Neuronal stem cell (in vitro differentiated cells): ENCODE measurements around the gene WDSUB1.

ENCODE experiments used
- DNase-seq: peaks from one replicate; pipeline ENCODE4 v3.0.0-alpha.2; 2013; ENCODE audit warnings: low spot score
- H2AFZ ChIP-seq: one replicate; pipeline ENCODE4 v1.6.1; 2013; ENCODE audit warnings: mild to moderate bottlenecking, low read length, inconsistent platforms
- H2AK5ac ChIP-seq: 2 replicates; pipeline ENCODE4 v1.6.1; 2013; ENCODE audit warnings: low read depth, mild to moderate bottlenecking, inconsistent platforms, low read length, moderate library complexity, mixed read lengths
- H2BK120ac ChIP-seq: 2 replicates; pipeline ENCODE4 v1.6.1; 2013; ENCODE audit warnings: low read depth, mild to moderate bottlenecking, inconsistent platforms, low read length, moderate library complexity, mixed read lengths
- H2BK12ac ChIP-seq: one replicate; pipeline ENCODE4 v1.6.1; 2013; ENCODE audit warnings: low read length, inconsistent platforms
- H2BK15ac ChIP-seq: 2 replicates; pipeline ENCODE4 v1.6.1; 2013; ENCODE audit warnings: mild to moderate bottlenecking, low read length, inconsistent platforms, mixed read lengths
- H2BK5ac ChIP-seq: one replicate; pipeline ENCODE4 v1.6.1; 2013; ENCODE audit warnings: inconsistent platforms, mild to moderate bottlenecking, low read length, moderate library complexity
- H3K14ac ChIP-seq: one replicate; pipeline ENCODE4 v1.6.1; 2013; ENCODE audit warnings: low read length, inconsistent platforms
- H3K18ac ChIP-seq: 2 replicates; pipeline ENCODE4 v1.6.1; 2013; ENCODE audit warnings: low read length, inconsistent platforms
- H3K23ac ChIP-seq: 2 replicates; pipeline ENCODE4 v1.6.1; 2013; ENCODE audit warnings: low read depth, mild to moderate bottlenecking, mixed read lengths, low read length, inconsistent platforms; ENCODE audit not compliant: poor library complexity
- H3K27ac ChIP-seq: replicated peaks from 3 replicates; pipeline ENCODE4 v1.5.1; 2013; ENCODE audit warnings: low read length, inconsistent platforms
- H3K27me3 ChIP-seq, 3 experiments: 2 replicates each; pipeline ENCODE4 v1.6.1; 2013; ENCODE audit warnings: low read length in 3 of 3, mild to moderate bottlenecking in 2 of 3, inconsistent platforms in 1 of 3, low read depth in 1 of 3, mixed read lengths in 1 of 3, moderate library complexity in 1 of 3; ENCODE audit not compliant: control insufficient read depth in 3 of 3, insufficient read depth in 3 of 3
- H3K36me3 ChIP-seq, 2 donors: replicated peaks in 1 of 2; 2 replicates each; pipeline ENCODE4 v1.6.1; 2013; ENCODE audit warnings: low read length in 2 of 2; ENCODE audit not compliant: control insufficient read depth in 2 of 2, insufficient read depth in 2 of 2
- H3K4ac ChIP-seq: 2 replicates; pipeline ENCODE4 v1.6.1; 2013; ENCODE audit warnings: inconsistent platforms, mild to moderate bottlenecking, low read length, moderate library complexity
- H3K4me1 ChIP-seq, 2 donors: 1 replicate in 1 of 2; 2 replicates in 1 of 2; pipeline ENCODE4 v1.6.1; 2013; ENCODE audit warnings: low read length in 2 of 2, low read depth in 1 of 2; ENCODE audit not compliant: control insufficient read depth in 2 of 2, insufficient read depth in 1 of 2
- H3K4me2 ChIP-seq: one replicate; pipeline ENCODE4 v1.6.1; 2013; ENCODE audit warnings: mild to moderate bottlenecking, low read length, inconsistent platforms; ENCODE audit not compliant: insufficient read depth, poor library complexity, severe bottlenecking
- H3K4me3 ChIP-seq, 2 donors: 2 replicates each; pipeline ENCODE4 v1.5.1; 2013; ENCODE audit warnings: low read length in 2 of 2, mild to moderate bottlenecking in 2 of 2, inconsistent platforms in 1 of 2, moderate library complexity in 1 of 2
- H3K79me1 ChIP-seq: one replicate; pipeline ENCODE4 v1.6.1; 2013; ENCODE audit warnings: low read depth, mild to moderate bottlenecking, inconsistent platforms, low read length, moderate library complexity
- H3K9ac ChIP-seq: one replicate; pipeline ENCODE4 v1.6.1; 2013; ENCODE audit warnings: mild to moderate bottlenecking, low read depth, low read length, inconsistent platforms; ENCODE audit not compliant: poor library complexity
- H3K9me3 ChIP-seq, 2 donors: replicated peaks in 1 of 2; 2 replicates each; pipeline versions ENCODE3 to v1.6.1; 2013; ENCODE audit warnings: low read length in 2 of 2, mild to moderate bottlenecking in 2 of 2, inconsistent platforms in 1 of 2, low read depth in 1 of 2, mixed read lengths in 1 of 2, moderate library complexity in 1 of 2; ENCODE audit not compliant: control insufficient read depth in 2 of 2, insufficient read depth in 1 of 2
- H4K8ac ChIP-seq: one replicate; pipeline ENCODE4 v1.6.1; 2013; ENCODE audit warnings: low read depth, mild to moderate bottlenecking, inconsistent platforms, low read length, moderate library complexity
- H4K91ac ChIP-seq: one replicate; pipeline ENCODE4 v1.6.1; 2013; ENCODE audit warnings: low read length, low read depth, mild to moderate bottlenecking, inconsistent platforms; ENCODE audit not compliant: poor library complexity
- WGBS, 2 donors: extraction: QIAGEN DNeasy Blood & Tissue Kit; methylation state at CpG; one replicate each; pipeline ENCODE4 v1.1.7; 2013; ENCODE audit warnings: missing lambda C conversion rate in 2 of 2, mixed read lengths in 1 of 2; ENCODE audit not compliant: insufficient read length in 2 of 2, insufficient replicate concordance in 1 of 2; ENCODE audit errors: extremely low coverage in 2 of 2; 5-methylcytosine and 5-hydroxymethylcytosine counted together

The WDSUB1 gene

DNA sequence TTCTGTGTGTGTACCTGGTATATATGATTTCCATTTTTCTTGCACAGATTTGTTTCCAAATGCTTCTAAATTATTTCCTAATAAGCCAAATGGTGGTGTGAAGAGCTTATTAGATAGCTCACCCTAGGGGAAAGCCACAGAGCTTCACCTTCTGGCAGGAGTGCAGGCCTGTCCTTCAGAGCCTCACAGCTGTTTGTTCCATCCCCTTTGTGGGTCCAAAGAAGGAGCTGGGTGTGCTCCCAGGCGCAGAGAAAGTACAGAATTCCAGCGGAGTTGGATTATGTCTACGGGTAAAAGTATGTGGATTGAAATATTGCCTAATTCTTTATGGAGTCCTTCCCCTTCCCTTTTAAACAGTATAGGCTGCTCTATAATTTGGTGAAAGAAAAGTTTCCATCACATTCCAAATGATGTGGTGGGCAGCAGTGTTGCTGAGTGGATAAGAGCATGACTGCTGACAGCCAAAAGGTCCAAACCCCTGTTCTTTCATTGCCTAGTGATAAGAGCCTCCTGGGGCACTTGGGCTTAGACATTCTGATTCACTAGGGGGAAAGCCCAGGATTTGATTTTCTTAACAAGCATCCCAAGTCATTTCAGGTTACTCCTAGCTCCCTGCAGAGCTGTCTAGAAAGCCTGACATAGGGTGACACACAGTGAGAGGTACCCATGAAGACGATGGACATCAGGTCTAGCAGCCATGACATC lies 86.6 kb downstream of the WDSUB1 start:
- H3K23ac ChIP-seq = no peak overlapping the region
- no peak overlapping the region for H3K9ac ChIP-seq
- no peak overlapping the region for H3K4me3 ChIP-seq
- H3K18ac ChIP-seq = no peak overlapping the region
- peaks cover 0 to 74% of the 10 kb centered on the region in 2 donors for H3K36me3 ChIP-seq
- no peak overlapping the region for H2BK5ac ChIP-seq
- no peak overlapping the region for H2AK5ac ChIP-seq
- H2BK15ac ChIP-seq = no peak overlapping the region
- no peak overlapping the region for H2BK120ac ChIP-seq
- H3K4ac ChIP-seq = no peak overlapping the region
- H2AFZ ChIP-seq = no peak overlapping the region
- H3K27me3 ChIP-seq = no peaks in the 10 kb centered on the region
- H3K14ac ChIP-seq = no peak overlapping the region
- no peaks in the 10 kb centered on the region for H3K79me1 ChIP-seq
- H4K91ac ChIP-seq = no peak overlapping the region
- H4K8ac ChIP-seq = no peak overlapping the region
- WGBS, 2 donors = no CpG with 5 or more reads among the region's 4 CpGs
- no peak overlapping the region for H3K27ac ChIP-seq
- H3K4me1 ChIP-seq = peaks cover 17 to 20% of the 10 kb centered on the region in 2 donors
- no peak overlapping the region for H3K4me2 ChIP-seq
- H2BK12ac ChIP-seq = no peak overlapping the region
- no peak for DNase-seq
- no peaks in the 10 kb centered on the region for H3K9me3 ChIP-seq

DNA sequence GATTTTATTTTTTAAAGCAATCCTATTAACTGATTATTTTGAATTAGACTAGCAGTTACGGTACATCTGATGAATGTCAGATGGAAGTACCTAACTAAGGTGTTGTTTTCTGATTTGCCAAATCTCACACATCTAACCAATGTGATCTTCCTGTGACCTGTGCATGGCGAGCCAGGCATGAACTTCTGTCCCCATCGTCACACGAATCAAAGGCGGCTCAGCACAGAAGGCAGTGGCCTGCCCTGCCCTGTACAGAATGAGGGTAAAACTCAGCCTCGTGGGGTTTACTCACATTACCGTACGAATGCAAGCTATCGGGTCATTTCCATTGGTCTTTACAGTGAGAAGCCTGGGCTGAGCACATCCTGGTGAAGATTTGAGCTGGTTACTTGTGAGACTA lies 87.3 kb downstream of the WDSUB1 start:
- no peaks in the 10 kb centered on the region for H3K27me3 ChIP-seq

DNA sequence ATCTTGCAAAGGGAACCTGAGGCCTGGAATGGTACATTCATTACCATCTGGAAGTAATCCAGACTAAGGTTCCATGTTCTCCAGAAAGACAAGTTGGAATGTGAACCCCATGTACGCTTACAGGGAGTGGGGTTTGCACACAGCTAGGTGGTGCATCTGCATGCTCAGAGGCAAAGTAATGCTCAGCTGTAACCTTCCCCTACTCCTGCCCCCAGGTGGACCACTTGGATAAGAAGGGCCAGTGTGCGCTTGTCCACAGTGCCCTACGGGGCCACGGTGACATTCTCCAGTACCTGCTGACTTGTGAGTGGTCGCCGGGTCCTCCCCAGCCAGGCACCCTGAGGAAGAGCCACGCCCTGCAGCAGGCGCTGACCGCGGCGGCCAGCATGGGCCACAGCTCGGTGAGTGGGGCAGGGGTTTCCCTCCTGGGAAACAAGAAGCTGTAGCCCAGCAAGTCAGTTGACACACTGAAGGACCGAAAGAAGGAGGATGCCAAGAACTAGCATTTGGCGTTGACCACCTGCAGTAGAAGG lies 90.0 kb downstream of the WDSUB1 start:
- DNase-seq = no peak
- no peaks in the 10 kb centered on the region for H3K27me3 ChIP-seq
- no peak overlapping the region for H3K4ac ChIP-seq
- no peak overlapping the region for H3K14ac ChIP-seq
- H4K91ac ChIP-seq = no peak overlapping the region
- H3K4me3 ChIP-seq = peak overlapping the region in 1 of 2 donors; percentile 18
- no peak overlapping the region for H2BK5ac ChIP-seq
- no peak overlapping the region for H2AK5ac ChIP-seq
- no peak overlapping the region for H2AFZ ChIP-seq
- no peak overlapping the region for H3K4me2 ChIP-seq
- no peak overlapping the region for H4K8ac ChIP-seq
- no CpG with 5 or more reads among the region's 14 CpGs for WGBS, 2 donors
- H2BK120ac ChIP-seq = no peak overlapping the region
- H3K79me1 ChIP-seq = no peaks in the 10 kb centered on the region
- H3K18ac ChIP-seq = peak overlapping the region; percentile 5
- H3K27ac ChIP-seq = no peak overlapping the region
- H3K4me1 ChIP-seq = peaks cover 9 to 11% of the 10 kb centered on the region in 2 donors
- no peak overlapping the region for H2BK15ac ChIP-seq
- no peaks in the 10 kb centered on the region for H3K9me3 ChIP-seq
- no peak overlapping the region for H3K9ac ChIP-seq
- H3K36me3 ChIP-seq = peaks cover 0 to 72% of the 10 kb centered on the region in 2 donors
- no peak overlapping the region for H2BK12ac ChIP-seq
- no peak overlapping the region for H3K23ac ChIP-seq

More for the DNA sequence above, 87.3 kb downstream of the WDSUB1 start:
- no CpG with 5 or more reads among the region's 9 CpGs for WGBS, 2 donors
- no peak overlapping the region for H3K9ac ChIP-seq
- H3K9me3 ChIP-seq = no peaks in the 10 kb centered on the region
- no peak overlapping the region for H2BK120ac ChIP-seq
- H3K27ac ChIP-seq = no peak overlapping the region
- H2AFZ ChIP-seq = no peak overlapping the region
- H2BK5ac ChIP-seq = no peak overlapping the region
- H3K4me3 ChIP-seq = no peak overlapping the region
- no peaks in the 10 kb centered on the region for H3K79me1 ChIP-seq
- H4K91ac ChIP-seq = no peak overlapping the region
- no peak overlapping the region for H3K23ac ChIP-seq
- no peak overlapping the region for H2AK5ac ChIP-seq
- DNase-seq = no peak
- H3K14ac ChIP-seq = no peak overlapping the region
- H2BK15ac ChIP-seq = no peak overlapping the region
- no peak overlapping the region for H3K4ac ChIP-seq
- peaks cover 15 to 17% of the 10 kb centered on the region in 2 donors for H3K4me1 ChIP-seq
- H2BK12ac ChIP-seq = no peak overlapping the region
- no peak overlapping the region for H4K8ac ChIP-seq
- no peak overlapping the region for H3K4me2 ChIP-seq
- H3K36me3 ChIP-seq = peaks cover 0 to 77% of the 10 kb centered on the region in 2 donors
- no peak overlapping the region for H3K18ac ChIP-seq

DNA sequence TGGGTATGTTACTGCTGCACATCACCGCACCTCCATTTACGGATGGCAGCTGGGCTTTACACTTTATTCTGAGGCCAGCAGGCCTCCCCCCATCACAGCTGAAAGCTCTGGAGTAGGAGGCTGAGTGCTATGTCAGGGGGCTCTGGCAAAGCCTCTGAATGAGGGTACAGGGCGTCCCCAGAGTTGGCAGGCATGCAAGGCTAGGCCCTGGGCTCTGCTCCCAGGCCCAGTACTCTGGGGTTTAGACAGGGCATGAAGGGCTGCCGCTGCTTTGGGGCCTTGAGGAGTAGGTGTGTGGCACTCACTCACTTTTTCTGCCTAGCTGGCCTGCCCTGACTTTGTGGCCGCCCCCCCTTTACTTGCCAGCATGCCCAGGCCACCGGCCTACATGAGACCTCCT lies 90.8 kb downstream of the WDSUB1 start:
- no peak overlapping the region for H2AK5ac ChIP-seq
- H2AFZ ChIP-seq = no peak overlapping the region
- peak overlapping the region; percentile 4 for H3K18ac ChIP-seq
- no peak overlapping the region for H3K4me2 ChIP-seq
- H2BK12ac ChIP-seq = no peak overlapping the region
- H3K27me3 ChIP-seq = no peaks in the 10 kb centered on the region
- H3K36me3 ChIP-seq = peaks cover 0 to 72% of the 10 kb centered on the region in 2 donors
- H3K9ac ChIP-seq = no peak overlapping the region
- DNase-seq = no peak
- H3K4ac ChIP-seq = no peak overlapping the region
- H2BK120ac ChIP-seq = no peak overlapping the region
- peaks cover 3 to 6% of the 10 kb centered on the region in 2 donors for H3K4me1 ChIP-seq
- H3K4me3 ChIP-seq = no peak overlapping the region
- no peak overlapping the region for H3K14ac ChIP-seq
- H3K27ac ChIP-seq = no peak overlapping the region
- H2BK5ac ChIP-seq = no peak overlapping the region
- WGBS, 2 donors = no CpG with 5 or more reads among the region's 6 CpGs
- H4K91ac ChIP-seq = no peak overlapping the region
- H3K79me1 ChIP-seq = no peaks in the 10 kb centered on the region
- no peaks in the 10 kb centered on the region for H3K9me3 ChIP-seq
- no peak overlapping the region for H4K8ac ChIP-seq
- no peak overlapping the region for H3K23ac ChIP-seq
- H2BK15ac ChIP-seq = no peak overlapping the region
